AG09319 (cell line): ENCODE results near the gene EBF3.

ENCODE experiments used
- DNase-seq: peaks from one replicate; pipeline ENCODE4 v3.0.0-alpha.2; 2010; ENCODE audit warnings: low read depth; ENCODE audit errors: extremely low read depth
- CTCF ChIP-seq: IDR thresholded peaks from 2 replicates; pipeline ENCODE4 v1.5.1; 2011; ENCODE audit warnings: low read depth, mild to moderate bottlenecking, inconsistent platforms, low read length, moderate library complexity

The EBF3 gene

GRCh38 chr10:129945526-129945925, 18.5 kb downstream of the EBF3 start:
- TF ChIP-seq CTCF: no peak
- no peak for DNase-seq

GRCh38 chr10:129945064-129945463, 19.0 kb downstream of the EBF3 start:
- TF ChIP-seq CTCF: no peak
- no peak for DNase-seq

GRCh38 chr10:129944456-129944855, 19.6 kb downstream of the EBF3 start:
- no peak for DNase-seq
- no peak for TF ChIP-seq CTCF

GRCh38 chr10:129942936-129943715, 20.9 kb downstream of the EBF3 start:
- TF ChIP-seq CTCF: no peak
- DNase-seq: no peak

DNA sequence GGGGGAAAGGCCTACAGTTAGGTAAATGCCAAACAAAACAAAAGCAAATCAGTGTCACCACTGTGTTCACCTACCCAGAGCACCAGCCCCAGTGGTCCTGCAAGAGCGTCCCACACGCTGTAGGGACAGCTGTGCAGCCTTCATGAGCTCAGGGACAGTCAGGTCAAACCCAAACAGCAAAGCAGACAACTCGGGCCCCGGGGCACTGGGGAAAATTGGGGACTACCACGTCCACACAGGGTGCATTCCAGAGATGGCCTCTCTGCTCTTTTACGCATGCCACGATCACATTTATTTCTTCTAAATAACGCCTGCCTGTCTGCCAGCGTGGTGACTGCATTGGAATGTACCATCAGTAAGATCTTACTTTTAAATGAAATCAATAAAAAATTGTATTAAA, 21.7 kb downstream of the EBF3 start:
- no peak for DNase-seq
- TF ChIP-seq CTCF: no peak

DNA sequence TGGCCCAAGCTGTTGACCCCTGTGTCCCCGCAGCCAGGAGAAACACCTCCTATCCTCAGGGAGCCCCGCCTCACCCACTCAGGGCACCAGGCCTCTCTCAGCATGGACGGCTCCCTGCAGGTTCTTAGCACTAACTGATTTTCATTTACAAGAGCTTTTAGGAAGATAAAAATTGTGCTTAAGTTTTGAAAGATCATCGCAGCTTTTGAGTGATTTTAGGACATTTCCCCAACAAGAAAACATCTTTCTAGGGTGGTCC, 22.1 kb downstream of the EBF3 start:
- no peak for TF ChIP-seq CTCF
- DNase-seq: no peak

DNA sequence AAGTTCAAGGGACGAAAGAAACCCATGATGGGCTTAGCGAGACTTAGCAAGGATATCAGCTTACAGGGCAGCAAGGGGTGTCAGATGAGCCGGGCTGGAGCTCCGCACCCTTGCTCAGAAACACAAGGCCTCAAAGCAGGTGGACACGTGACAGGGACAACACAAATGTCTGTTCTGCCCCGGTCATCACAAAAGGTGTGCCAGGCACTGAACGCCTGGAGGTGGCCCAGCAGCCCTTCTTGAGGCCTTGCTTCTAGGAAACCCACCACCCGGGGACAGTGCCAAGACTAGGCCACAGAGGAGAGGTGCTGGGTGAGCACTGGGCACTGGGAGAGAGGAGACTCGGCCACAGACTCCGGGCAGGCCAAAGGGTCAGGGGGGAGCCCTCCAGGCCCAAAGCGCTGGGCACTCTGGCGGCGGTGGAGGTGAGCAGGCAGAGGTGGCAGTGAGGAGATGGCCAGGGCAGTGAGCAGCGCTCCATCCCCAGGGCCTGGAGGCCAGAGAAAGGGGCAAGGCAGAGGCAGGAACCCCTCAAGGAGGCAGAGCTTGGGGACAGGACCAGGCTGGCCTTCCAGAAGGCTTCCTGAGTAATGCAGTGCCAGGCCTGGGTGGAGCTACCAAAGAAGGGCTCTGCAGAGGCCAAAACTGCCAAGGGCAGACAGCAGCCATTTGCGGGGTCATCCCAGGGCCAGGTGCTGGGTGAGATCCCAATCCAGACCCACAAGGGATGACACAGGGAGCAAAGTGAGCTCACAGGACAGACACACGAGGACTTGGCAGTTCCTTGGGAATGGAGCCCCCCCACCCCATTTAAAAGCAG, 22.7 kb downstream of the EBF3 start:
- no peak for DNase-seq

More for the DNA sequence above, 22.7 kb downstream of the EBF3 start:
- no peak for TF ChIP-seq CTCF
